Neural cell (in vitro differentiated cells): ENCODE measurements around the gene TPT1. TPM values are rescaled to one million over a fixed set of nuclear protein-coding genes. Genes with fewer than 3 reads are reported as not detected.

Experiments used
- H2AFZ ChIP-seq: fragments of 200-600, 300-800 bp; sonication (generic), shearing (Covaris generic); 2 replicates; pipeline ENCODE4 v1.6.0; 2014; ENCODE audit warnings: low read depth, mild to moderate bottlenecking, antibody characterized with exemption, low read length, moderate library complexity
- H3F3A ChIP-seq: fragments of 200-600 bp; shearing (Covaris generic); 2 replicates; pipeline ENCODE4 v1.6.1; 2016; ENCODE audit warnings: mild to moderate bottlenecking, moderate library complexity, mixed read lengths, antibody characterized with exemption, low read length; ENCODE audit not compliant: insufficient read depth, poor library complexity, severe bottlenecking
- H3K27ac ChIP-seq: fragments of 200-600, 300-800 bp; sonication (generic), shearing (Covaris generic); 2 replicates; pipeline ENCODE4 v1.5.1; 2014; ENCODE audit warnings: mild to moderate bottlenecking, low read length, moderate library complexity
- H3K27me3 ChIP-seq: fragments of 300-800, 200-600 bp; sonication (generic), shearing (Covaris generic); 2 replicates; pipeline ENCODE4 v1.6.0; 2014; ENCODE audit warnings: mild to moderate bottlenecking, low read depth, low read length, moderate library complexity; ENCODE audit not compliant: insufficient read depth
- H3K36me3 ChIP-seq: fragments of 300-800, 200-600 bp; sonication (generic), shearing (Covaris generic); 2 replicates; pipeline ENCODE4 v1.5.1; 2014; ENCODE audit warnings: mild to moderate bottlenecking, antibody characterized with exemption, low read length, moderate library complexity; ENCODE audit not compliant: insufficient read depth
- H3K4me2 ChIP-seq: fragments of 300-800, 200-600 bp; sonication (generic), shearing (Covaris generic); 2 replicates; pipeline ENCODE4 v1.6.0; 2014; ENCODE audit warnings: mild to moderate bottlenecking, low read length
- H3K4me3 ChIP-seq: fragments of 300-800, 200-600 bp; sonication (generic), shearing (Covaris generic); 2 replicates; pipeline ENCODE4 v1.5.1; 2014; ENCODE audit warnings: mild to moderate bottlenecking, low read length, moderate library complexity
- H3K79me2 ChIP-seq: fragments of 200-600 bp; shearing (Covaris generic); replicated peaks from 2 replicates; pipeline ENCODE4 v1.6.0; 2014; ENCODE audit warnings: mild to moderate bottlenecking, low read length, moderate library complexity; ENCODE audit not compliant: insufficient read depth
- H3K9ac ChIP-seq: fragments of 300-800, 200-600 bp; sonication (generic), shearing (Covaris generic); 2 replicates; pipeline ENCODE4 v1.6.1; 2016; ENCODE audit warnings: mild to moderate bottlenecking, low read length, mixed read lengths
- H3K9me2 ChIP-seq: fragments of 200-600 bp; shearing (Covaris generic); 2 replicates; pipeline ENCODE4 v1.6.1; 2016; ENCODE audit warnings: mild to moderate bottlenecking, low read length, mixed read lengths; ENCODE audit not compliant: insufficient read depth
- H3K9me3 ChIP-seq: fragments of 200-600, 300-800 bp; sonication (generic), shearing (Covaris generic); 2 replicates; pipeline ENCODE4 v1.6.1; 2016; ENCODE audit warnings: mild to moderate bottlenecking, mixed run types, low read length, moderate library complexity, mixed read lengths
- H4K20me1 ChIP-seq: fragments of 200-600 bp; shearing (Covaris generic); 2 replicates; pipeline ENCODE4 v1.6.1; 2016; ENCODE audit warnings: mild to moderate bottlenecking, mixed run types; ENCODE audit not compliant: insufficient read depth
- EP300 ChIP-seq: fragments of 450-650 bp; conservative IDR thresholded peaks from 2 replicates; pipeline ENCODE4 v1.6.1; 2014; ENCODE audit warnings: antibody characterized with exemption, mild to moderate bottlenecking, moderate library complexity; ENCODE audit not compliant: poor library complexity, severe bottlenecking
- EZH2 ChIP-seq: fragments of 200-600, 300-800 bp; shearing (Covaris generic), sonication (generic); IDR thresholded peaks from 2 replicates; pipeline ENCODE4 v1.6.1; 2014; ENCODE audit warnings: antibody characterized with exemption, low read length, borderline replicate concordance, mild to moderate bottlenecking; ENCODE audit not compliant: insufficient read depth, poor library complexity, severe bottlenecking
- MXI1 ChIP-seq: fragments of 450-650 bp; conservative IDR thresholded peaks from 2 replicates; pipeline ENCODE4 v1.6.1; 2014; ENCODE audit warnings: antibody characterized with exemption, mild to moderate bottlenecking; ENCODE audit not compliant: poor library complexity, severe bottlenecking
- POLR2AphosphoS5 ChIP-seq: IDR thresholded peaks from 2 replicates; pipeline ENCODE4 v1.6.1; 2012
- RAD21 ChIP-seq: fragments of 450-650 bp; conservative IDR thresholded peaks from 2 replicates; pipeline ENCODE4 v1.6.1; 2014; ENCODE audit warnings: antibody characterized with exemption, mild to moderate bottlenecking, moderate library complexity
- SMC3 ChIP-seq: fragments of 450-650 bp; conservative IDR thresholded peaks from 2 replicates; pipeline ENCODE4 v1.6.1; 2014; ENCODE audit warnings: antibody characterized with exemption, mild to moderate bottlenecking, moderate library complexity; ENCODE audit not compliant: poor library complexity
- TAF1 ChIP-seq: IDR thresholded peaks from 2 replicates; pipeline ENCODE4 v1.6.1; 2012; ENCODE audit warnings: low read depth
- polyA plus RNA-seq: library from polyadenylated mRNA; depleted of rRNA; stranded (reverse); fragments of >200 nt; gene quantifications from 2 replicates; pipeline ENCODE4 v1.2.3, GENCODE V29; 2014
- TF ChIP-seq, protein P1 (sequence below): fragments of 450-650 bp; IDR thresholded peaks from 2 replicates; pipeline ENCODE4 v1.5.1; 2014; ENCODE audit warnings: antibody characterized with exemption, mild to moderate bottlenecking, moderate library complexity; ENCODE audit not compliant: poor library complexity, severe bottlenecking
- TF ChIP-seq, protein P2 (sequence below): IDR thresholded peaks from 2 replicates; pipeline ENCODE4 v1.6.1; 2012; ENCODE audit warnings: borderline replicate concordance

TPT1 gene
- polyA plus RNA-seq, 1 donor from 2014 or later: 2,071 TPM

- Histone ChIP-seq H3K4me2 (no peak overlapping the region), H4K20me1 (no peaks in the 10 kb centered on the region), H3F3A (no peaks in the 10 kb centered on the region), H3K36me3 (peaks cover 6% of the 10 kb centered on the region), H3K9me2 (no peaks in the 10 kb centered on the region), H3K4me3 (no peak overlapping the region), H3K27me3 (no peaks in the 10 kb centered on the region), H2AFZ (no peak overlapping the region), H3K79me2 (no peaks in the 10 kb centered on the region), H3K9me3 (peaks cover 4% of the 10 kb centered on the region), H3K9ac (no peak overlapping the region), H3K27ac (no peak overlapping the region)
- TF ChIP-seq, protein P1, sequence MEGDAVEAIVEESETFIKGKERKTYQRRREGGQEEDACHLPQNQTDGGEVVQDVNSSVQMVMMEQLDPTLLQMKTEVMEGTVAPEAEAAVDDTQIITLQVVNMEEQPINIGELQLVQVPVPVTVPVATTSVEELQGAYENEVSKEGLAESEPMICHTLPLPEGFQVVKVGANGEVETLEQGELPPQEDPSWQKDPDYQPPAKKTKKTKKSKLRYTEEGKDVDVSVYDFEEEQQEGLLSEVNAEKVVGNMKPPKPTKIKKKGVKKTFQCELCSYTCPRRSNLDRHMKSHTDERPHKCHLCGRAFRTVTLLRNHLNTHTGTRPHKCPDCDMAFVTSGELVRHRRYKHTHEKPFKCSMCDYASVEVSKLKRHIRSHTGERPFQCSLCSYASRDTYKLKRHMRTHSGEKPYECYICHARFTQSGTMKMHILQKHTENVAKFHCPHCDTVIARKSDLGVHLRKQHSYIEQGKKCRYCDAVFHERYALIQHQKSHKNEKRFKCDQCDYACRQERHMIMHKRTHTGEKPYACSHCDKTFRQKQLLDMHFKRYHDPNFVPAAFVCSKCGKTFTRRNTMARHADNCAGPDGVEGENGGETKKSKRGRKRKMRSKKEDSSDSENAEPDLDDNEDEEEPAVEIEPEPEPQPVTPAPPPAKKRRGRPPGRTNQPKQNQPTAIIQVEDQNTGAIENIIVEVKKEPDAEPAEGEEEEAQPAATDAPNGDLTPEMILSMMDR: no peak
- TF ChIP-seq EP300 (no peak), EZH2 (no peak), SMC3 (no peak), RAD21 (no peak), POLR2AphosphoS5 (no peak), TAF1 (no peak), MXI1 (no peak)
- TF ChIP-seq, protein P2, sequence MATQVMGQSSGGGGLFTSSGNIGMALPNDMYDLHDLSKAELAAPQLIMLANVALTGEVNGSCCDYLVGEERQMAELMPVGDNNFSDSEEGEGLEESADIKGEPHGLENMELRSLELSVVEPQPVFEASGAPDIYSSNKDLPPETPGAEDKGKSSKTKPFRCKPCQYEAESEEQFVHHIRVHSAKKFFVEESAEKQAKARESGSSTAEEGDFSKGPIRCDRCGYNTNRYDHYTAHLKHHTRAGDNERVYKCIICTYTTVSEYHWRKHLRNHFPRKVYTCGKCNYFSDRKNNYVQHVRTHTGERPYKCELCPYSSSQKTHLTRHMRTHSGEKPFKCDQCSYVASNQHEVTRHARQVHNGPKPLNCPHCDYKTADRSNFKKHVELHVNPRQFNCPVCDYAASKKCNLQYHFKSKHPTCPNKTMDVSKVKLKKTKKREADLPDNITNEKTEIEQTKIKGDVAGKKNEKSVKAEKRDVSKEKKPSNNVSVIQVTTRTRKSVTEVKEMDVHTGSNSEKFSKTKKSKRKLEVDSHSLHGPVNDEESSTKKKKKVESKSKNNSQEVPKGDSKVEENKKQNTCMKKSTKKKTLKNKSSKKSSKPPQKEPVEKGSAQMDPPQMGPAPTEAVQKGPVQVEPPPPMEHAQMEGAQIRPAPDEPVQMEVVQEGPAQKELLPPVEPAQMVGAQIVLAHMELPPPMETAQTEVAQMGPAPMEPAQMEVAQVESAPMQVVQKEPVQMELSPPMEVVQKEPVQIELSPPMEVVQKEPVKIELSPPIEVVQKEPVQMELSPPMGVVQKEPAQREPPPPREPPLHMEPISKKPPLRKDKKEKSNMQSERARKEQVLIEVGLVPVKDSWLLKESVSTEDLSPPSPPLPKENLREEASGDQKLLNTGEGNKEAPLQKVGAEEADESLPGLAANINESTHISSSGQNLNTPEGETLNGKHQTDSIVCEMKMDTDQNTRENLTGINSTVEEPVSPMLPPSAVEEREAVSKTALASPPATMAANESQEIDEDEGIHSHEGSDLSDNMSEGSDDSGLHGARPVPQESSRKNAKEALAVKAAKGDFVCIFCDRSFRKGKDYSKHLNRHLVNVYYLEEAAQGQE: no peak
Observed at GRCh38 chr13:45367358-45367757, 26.4 kb upstream of the TPT1 start.

DNA sequence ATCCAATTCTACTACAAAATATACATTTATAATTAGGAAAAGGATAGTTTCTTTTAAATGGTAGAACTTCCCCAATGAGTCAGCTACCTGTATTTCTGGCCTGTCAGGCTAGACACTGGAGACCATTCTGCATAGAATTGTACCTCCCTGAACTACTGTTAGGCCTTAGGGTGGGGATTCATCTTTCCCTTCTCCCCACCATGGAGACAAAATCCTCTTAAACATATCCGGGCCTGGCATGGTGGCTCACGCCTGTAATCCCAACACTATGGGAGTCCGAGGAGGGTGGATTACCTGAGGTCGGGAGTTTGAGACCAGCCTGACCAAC lies 24.5 kb upstream of the TPT1 start:
- Histone ChIP-seq H3F3A (no peaks in the 10 kb centered on the region), H4K20me1 (no peaks in the 10 kb centered on the region), H3K9me2 (no peaks in the 10 kb centered on the region), H3K9me3 (peaks cover 4% of the 10 kb centered on the region), H3K4me2 (no peak overlapping the region), H3K9ac (no peak overlapping the region), H2AFZ (no peak overlapping the region), H3K36me3 (peaks cover 10% of the 10 kb centered on the region), H3K27ac (no peak overlapping the region), H3K27me3 (no peaks in the 10 kb centered on the region), H3K79me2 (no peaks in the 10 kb centered on the region), H3K4me3 (no peak overlapping the region)
- no peak for TF ChIP-seq EP300
- TF ChIP-seq TAF1: no peak
- no peak for TF ChIP-seq RAD21
- TF ChIP-seq MXI1: no peak
- TF ChIP-seq, protein P1: no peak
- TF ChIP-seq, protein P2: no peak
- no peak for TF ChIP-seq EZH2
- no peak for TF ChIP-seq POLR2AphosphoS5
- no peak for TF ChIP-seq SMC3
